Stimulated activated naive CD8-positive, alpha-beta T cell treated with anti-CD3 and anti-CD28 coated beads, Interleukin-15, amount 100 ng/mL, for 72 hours (primary cell): ENCODE data around the gene EHMT2.
"Not testable (repeated sequence)": the region's sequence is repeated elsewhere in the genome, so short reads cannot be mapped to it uniquely, and the experiment has no call there.

Experiments
- ATAC-seq: fragments of 150-1000 bp; cut with Tn5 transposase; 2 replicates; pipeline ENCODE4 v1.10.0; 2021; ENCODE audit warnings: mild to moderate bottlenecking, moderate library complexity
- DNase-seq, 2 donors: peaks; one replicate each; pipeline ENCODE4 v3.0.0; 2021 to 2022
- H3K27ac Mint-ChIP-seq, 2 donors: one replicate each; pipeline ENCODE4 v1.8.0; 2022; ENCODE audit warnings: mild to moderate bottlenecking in 2 of 2, mixed read lengths in 2 of 2, moderate library complexity in 2 of 2
- H3K27me3 Mint-ChIP-seq: one replicate; pipeline ENCODE4 v1.8.0; 2022; ENCODE audit warnings: mixed read lengths
- H3K4me1 Mint-ChIP-seq: one replicate; pipeline ENCODE4 v1.8.0; 2022; ENCODE audit warnings: mild to moderate bottlenecking, mixed read lengths
- H3K4me3 Mint-ChIP-seq, 2 donors: one replicate each; pipeline ENCODE4 v1.8.0; 2022; ENCODE audit warnings: mild to moderate bottlenecking in 2 of 2, mixed read lengths in 2 of 2, moderate library complexity in 1 of 2
- H3K9me3 Mint-ChIP-seq, 2 donors: one replicate each; pipeline ENCODE4 v1.8.0; 2022; ENCODE audit warnings: mixed read lengths in 2 of 2

The EHMT2 gene

DNA sequence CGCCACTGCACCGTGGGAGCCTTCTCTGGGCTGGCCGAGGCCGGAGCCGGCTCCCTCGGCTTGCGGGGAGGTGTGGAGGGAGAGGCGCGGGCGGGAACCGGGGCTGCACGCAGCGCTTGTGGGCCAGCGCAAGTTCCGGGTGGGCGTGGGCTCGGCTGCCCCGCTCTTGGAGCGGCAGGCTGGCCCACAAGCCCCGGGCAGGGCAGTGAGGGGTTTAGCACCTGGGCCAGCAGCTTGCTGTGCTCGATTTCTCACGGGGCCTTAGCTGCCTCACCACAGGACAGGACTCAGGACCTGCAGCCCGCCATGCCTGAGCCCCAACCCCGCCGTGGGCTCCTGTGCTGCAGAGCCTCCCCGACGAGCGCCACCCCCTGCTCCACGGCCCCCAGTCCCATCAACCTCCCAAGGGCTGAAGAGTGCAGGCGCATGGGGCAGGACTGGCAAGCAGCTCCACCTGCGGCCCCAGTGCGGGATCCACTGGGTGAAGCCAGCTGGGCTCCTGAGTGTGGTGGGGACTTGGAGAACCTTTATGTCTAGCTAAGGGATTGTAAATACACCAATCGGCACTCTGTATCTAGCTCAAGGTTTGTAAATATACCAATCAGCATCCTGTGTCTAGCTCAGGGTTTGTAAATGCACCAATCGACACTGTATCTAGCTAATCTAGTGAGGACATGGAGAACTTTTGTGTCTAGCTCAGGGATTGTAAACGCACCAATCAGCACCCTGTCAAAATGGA is 45.3 kb downstream of the EHMT2 start:
- not testable (repeated sequence) for H3K9me3 Mint-ChIP-seq, H3K4me3 Mint-ChIP-seq, ATAC-seq, H3K27ac Mint-ChIP-seq, H3K27me3 Mint-ChIP-seq, DNase-seq, H3K4me1 Mint-ChIP-seq

DNA sequence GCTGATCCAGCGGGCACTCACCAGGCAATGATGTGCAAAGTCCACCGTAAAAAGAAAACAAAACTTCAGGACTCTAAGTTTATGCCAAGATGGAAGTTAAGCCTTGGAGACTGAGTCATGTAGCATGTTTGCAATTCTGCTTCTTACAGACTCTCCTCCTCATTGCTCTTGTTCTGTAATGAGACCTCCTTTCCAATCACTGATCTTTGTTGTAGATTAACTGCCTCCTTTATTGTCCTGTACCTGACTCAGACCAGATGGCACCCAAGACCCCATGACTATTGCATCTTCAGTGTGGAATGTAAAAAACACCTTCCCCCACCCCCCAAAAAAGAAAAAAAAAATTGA is 46.0 kb downstream of the EHMT2 start:
- Mint-ChIP-seq H3K4me1 (no peaks in the 10 kb centered on the region), H3K27me3 (no peaks in the 10 kb centered on the region), H3K9me3 (no peaks in the 10 kb centered on the region), H3K4me3 (no peak overlapping the region), H3K27ac (no peak overlapping the region)
- DNase-seq = no peak
- no peak for ATAC-seq

DNA sequence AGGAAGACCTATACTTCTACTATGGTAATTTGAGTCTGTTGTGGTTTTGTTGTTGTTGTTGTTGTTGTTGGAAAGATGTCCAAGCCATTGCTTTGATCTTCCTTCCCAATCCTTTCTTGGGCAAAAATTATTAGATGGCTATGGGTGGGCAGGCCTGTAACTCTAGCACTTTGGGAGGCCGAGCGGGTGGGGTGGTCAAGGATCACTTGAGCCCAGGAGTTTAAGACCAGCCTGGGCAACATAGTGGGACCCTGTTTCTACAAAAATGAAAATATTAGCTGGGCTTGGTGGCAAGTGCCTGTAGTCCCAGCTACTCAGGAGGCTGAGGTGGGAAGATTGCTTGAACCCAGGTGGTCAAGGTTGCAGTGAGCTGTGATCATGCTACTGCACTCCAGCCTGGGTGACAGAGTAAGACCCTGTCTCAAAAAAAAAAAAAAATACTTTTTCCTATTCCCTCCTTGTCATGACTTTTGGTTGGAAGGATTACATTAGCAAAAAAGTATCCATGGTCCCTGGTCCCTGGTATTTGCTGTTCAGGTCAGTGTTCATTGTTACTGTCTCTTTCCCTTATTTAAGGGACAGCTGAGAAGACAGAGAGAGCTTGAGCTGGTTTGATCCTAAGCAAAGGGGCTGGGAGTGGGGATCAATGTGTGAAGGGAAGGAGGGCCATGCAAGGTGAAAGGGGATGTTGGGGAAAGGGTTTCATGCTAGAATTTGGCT is 46.6 kb downstream of the EHMT2 start:
- H3K27ac Mint-ChIP-seq = peak overlapping the region in 1 of 2 donors; percentile 30
- no peak overlapping the region for H3K4me3 Mint-ChIP-seq
- DNase-seq (no peak), ATAC-seq (no peak)
- H3K9me3 Mint-ChIP-seq = no peaks in the 10 kb centered on the region
- H3K4me1 Mint-ChIP-seq = no peaks in the 10 kb centered on the region
- H3K27me3 Mint-ChIP-seq = no peaks in the 10 kb centered on the region

DNA sequence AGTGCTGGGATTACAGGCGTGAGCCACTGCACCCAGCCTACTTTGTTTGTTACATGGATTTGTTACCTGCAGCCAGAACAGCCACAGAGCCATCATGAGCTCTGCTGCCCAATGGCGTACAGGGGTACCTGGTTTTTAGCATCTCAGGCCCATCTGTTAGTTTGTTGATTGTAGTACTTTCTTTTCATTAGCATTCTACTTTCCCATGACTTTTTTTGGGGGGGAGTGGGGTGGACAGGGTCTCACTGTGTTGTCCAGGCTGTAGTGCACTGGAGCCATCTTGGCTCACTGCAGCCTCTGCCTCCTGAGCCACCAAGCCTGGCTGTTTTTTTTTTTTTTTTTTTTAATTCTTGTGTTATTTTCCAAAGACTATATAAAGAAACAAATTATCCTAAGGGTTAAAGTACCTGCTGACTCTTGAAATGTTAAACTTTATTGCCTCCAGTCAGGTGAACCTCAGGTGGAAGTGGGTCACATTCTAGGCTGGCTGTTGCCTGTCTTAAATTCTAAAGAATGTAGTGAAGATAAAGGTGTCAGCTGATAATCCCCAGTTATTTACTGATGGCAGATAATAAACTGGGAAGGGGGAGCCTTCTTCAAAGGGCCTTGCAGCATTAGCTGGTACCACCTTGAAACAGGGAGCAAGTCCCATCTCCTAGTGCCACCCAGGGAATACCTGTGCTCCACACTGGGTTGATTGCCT is 50.1 kb downstream of the EHMT2 start:
- DNase-seq = no peak
- Mint-ChIP-seq H3K27ac (peak overlapping the region in 1 of 2 donors; percentile 19), H3K4me1 (no peaks in the 10 kb centered on the region), H3K9me3 (no peaks in the 10 kb centered on the region), H3K4me3 (no peak overlapping the region), H3K27me3 (no peaks in the 10 kb centered on the region)
- ATAC-seq = no peak

DNA sequence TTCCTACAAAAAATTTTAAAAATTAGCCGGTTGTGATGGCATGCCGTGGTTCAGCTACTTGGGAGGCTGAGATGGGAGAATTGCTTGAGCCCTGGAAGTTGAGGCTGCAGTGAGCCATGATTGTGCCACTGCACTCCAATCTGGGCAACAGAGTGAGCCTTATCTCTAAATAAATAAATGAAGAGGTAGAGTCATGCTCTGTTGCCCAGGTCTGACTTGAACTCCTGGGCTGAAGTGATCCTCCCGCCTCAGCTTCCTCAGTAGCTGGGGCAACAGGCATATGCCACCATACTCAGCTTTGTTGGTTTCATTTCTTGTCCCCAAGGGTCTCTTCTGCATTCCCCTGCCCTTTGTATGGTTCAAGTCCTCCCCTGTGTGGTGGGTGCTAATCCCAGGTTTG is 53.0 kb downstream of the EHMT2 start:
- Mint-ChIP-seq H3K27ac (no peak overlapping the region), H3K4me1 (peaks cover 8% of the 10 kb centered on the region), H3K27me3 (no peaks in the 10 kb centered on the region), H3K9me3 (no peaks in the 10 kb centered on the region), H3K4me3 (no peak overlapping the region)
- ATAC-seq = no peak
- no peak for DNase-seq

DNA sequence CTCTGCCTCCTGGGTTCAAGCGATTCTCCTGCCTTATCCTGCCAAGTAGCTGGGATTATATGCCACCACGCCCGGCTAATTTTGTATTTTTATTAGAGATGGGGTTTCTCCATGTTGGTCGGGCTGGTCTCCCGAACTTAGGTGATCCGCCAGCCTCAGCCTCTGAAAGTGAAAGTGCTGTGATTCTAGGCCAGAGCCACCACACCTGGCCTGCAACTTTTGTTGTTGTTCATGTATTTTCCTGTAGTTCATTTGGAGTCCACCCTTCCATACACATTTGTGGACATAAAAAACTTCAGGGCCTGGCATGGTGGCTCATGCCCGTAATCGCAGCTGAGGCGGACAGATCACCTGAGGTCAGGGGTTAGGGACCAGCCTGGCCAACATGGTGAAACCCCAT is 55.4 kb downstream of the EHMT2 start:
- ATAC-seq (no peak), DNase-seq (no peak)
- Mint-ChIP-seq H3K27me3 (no peaks in the 10 kb centered on the region), H3K4me1 (peaks cover 29% of the 10 kb centered on the region), H3K9me3 (no peaks in the 10 kb centered on the region), H3K4me3 (no peak overlapping the region), H3K27ac (peak overlapping the region in 1 of 2 donors; percentile 42)

DNA sequence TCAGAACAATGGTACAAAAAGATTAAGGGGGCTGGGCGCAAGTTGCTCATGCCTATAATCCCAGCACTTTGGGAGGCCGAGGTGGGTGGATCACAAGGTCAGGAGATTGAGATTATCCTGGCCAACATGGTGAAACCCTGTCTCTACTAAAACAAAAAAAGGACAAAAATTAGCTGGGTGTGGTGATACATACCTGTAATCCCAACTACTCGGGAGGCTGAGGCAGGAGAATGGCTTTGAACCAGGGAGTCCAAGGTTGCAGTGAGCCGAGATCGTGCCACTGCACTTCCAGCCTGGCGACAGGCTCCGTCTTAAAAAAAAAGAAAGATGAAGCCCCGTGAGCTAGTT is 57.7 kb downstream of the EHMT2 start:
- not testable (repeated sequence) for ATAC-seq, DNase-seq, H3K9me3 Mint-ChIP-seq, H3K27me3 Mint-ChIP-seq, H3K27ac Mint-ChIP-seq
- H3K4me1 Mint-ChIP-seq = peaks cover 42% of the 10 kb centered on the region
- H3K4me3 Mint-ChIP-seq = peak overlapping the region in 1 of 2 donors; percentile 29

DNA sequence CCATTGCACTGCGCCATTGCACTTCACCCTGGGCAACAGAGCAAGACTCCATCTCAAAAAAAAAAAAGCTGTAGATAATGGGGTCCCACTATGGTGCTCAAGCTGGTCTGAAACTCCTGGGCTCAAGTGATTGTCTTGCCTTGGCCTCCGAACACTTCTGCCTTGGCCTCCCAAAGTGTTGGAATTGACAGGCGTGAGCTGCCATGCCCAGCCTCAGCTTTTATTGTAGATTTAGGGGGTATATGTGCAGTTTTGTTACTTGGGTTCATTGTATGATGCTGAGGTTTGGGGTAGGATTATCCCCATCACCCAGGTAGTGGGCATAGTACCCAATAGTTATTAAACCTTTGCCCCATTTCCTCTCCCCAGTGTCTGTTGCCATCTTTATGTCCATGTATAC is 58.5 kb downstream of the EHMT2 start:
- H3K4me1 Mint-ChIP-seq = peaks cover 47% of the 10 kb centered on the region
- no peaks in the 10 kb centered on the region for H3K27me3 Mint-ChIP-seq
- ATAC-seq (no peak), DNase-seq (no peak)
- H3K9me3 Mint-ChIP-seq = no peaks in the 10 kb centered on the region
- peak overlapping the region; percentile 26 to 29 for H3K4me3 Mint-ChIP-seq
- H3K27ac Mint-ChIP-seq = no peak overlapping the region

DNA sequence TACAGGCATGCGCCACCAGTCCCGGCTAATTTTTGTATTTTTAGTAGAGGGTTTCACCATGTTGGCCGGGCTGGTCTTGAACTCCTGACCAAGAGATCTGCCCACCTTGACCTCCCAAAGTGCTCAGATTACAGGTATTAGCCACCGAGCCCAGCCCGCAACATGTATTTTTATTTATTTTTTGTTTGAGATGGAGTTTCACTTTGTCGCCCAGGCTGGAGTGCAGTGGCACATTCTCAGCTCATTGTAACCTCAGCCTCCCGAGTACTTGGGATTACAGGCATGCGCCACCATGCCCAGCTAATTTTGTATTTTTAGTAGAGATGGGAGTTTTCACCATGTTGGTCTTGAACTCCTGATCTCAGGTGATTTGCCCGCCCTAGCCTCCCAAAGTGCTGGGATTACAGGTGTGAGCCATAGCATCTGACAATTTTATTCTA is 59.4 kb downstream of the EHMT2 start:
- H3K9me3 Mint-ChIP-seq, ATAC-seq, DNase-seq, H3K27me3 Mint-ChIP-seq: not testable (repeated sequence)
- H3K4me1 Mint-ChIP-seq = peaks cover 54% of the 10 kb centered on the region
- H3K27ac Mint-ChIP-seq = peak overlapping the region in 1 of 2 donors; percentile 100
- H3K4me3 Mint-ChIP-seq = peak overlapping the region; percentile 93 to 100

DNA sequence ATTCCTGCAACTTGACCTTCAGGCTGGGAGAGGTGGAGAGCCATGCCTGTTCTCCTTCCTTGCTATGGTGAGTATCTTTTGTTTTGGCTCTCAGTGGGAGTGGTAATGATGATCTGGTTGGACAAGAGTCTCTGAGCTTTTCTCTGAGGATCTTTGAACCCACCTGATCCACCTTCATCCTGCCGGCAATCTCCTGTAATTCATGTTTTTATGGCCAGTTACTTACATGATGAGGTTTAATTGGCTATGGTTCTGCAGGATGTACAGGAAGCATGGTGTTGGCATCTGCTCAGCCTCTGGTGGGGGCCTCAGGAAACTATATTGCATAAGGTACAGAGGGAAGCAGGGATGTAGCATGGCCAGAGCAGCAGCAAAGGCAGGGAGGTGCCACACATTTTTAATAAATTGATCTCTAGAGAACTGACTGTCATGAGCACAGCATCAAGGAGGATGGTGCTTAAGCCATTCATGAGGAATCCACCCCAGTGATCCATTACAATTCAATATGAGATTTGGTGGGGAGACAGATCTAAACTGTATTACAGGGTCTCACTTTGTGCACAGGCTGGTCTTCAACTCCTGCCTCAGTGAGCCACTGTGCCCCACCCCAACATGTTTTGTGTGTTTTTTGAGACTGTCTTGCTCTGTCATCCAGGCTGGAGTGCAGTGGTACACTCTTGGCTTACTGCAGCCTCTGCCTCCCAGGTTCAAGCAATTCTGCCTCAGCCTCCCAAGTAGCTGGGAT is 60.0 kb downstream of the EHMT2 start:
- Mint-ChIP-seq H3K4me3 (peak overlapping the region; percentile 93 to 100), H3K27me3 (no peaks in the 10 kb centered on the region), H3K4me1 (peaks cover 54% of the 10 kb centered on the region), H3K9me3 (no peaks in the 10 kb centered on the region), H3K27ac (peak overlapping the region; percentile 98 to 100)
- no peak for DNase-seq
- no peak for ATAC-seq

DNA sequence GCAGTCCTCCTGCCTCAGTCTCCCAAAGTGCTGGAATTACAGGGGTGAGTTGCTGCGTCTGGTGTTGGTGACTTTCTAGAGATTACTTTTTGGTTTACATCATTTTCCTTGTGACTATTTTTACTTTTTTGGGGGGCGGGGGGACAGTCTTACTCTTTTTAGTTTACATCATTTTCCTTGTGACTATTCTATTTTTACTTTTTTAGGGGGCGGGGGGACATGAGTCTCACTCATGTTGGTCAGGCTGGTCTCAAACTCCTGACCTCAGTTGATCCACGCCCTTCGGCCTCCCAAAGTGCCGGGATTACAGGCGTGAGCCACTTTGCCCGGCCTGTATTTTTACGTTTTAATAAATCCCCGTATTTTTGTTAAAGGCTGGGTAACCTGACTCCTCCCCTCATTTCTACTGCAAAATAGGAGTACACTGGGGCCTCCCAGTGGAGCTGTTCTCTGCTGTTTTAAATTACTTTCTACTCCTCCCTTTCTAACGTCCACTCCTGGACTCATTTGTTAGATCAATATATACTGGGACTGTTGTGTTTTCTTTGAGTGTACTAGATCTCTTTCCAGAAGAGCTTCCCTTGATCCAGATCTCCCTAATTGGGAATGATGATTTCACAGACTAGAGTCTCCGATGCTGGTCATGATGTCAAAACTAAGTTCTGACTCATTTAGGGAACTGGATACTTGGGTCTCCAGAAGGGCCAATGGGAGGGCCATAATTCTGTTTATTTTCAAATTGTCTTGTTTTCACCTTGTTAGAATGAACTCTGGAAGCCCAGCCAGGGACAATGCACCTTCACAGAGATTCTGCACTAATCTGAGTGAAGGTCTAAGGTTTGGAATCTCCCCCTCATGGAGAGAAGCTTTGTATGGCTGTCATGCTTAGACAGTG is 60.8 kb downstream of the EHMT2 start:
- H3K27me3 Mint-ChIP-seq = no peaks in the 10 kb centered on the region
- peak overlapping the region; percentile 98 to 100 for H3K27ac Mint-ChIP-seq
- DNase-seq (no peak), ATAC-seq (no peak)
- H3K4me1 Mint-ChIP-seq = peaks cover 54% of the 10 kb centered on the region
- H3K4me3 Mint-ChIP-seq = peak overlapping the region; percentile 93 to 100
- H3K9me3 Mint-ChIP-seq = no peaks in the 10 kb centered on the region

DNA sequence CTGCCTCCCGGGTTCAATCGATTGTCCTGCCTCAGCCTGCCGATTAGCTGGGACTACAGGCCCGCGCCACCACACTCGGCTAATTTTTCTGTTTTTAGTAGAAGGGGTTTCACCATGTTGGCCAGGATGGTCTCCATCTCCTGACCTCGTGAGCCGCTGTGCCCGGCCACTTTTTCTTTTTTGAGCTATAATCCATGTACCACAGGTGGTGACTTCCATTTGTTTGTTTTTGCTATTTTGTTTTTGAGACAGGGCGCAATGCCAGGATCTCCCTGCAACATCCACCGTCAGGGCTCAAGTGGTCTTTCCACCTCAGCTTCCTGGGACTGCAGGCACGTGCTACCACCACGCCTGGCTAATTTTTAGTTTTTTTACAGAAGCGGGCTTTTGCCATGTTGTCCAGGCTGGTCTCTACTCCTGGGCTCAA is 61.4 kb downstream of the EHMT2 start:
- Mint-ChIP-seq H3K9me3 (no peaks in the 10 kb centered on the region), H3K4me3 (peak overlapping the region; percentile 93 to 100), H3K27me3 (no peaks in the 10 kb centered on the region), H3K27ac (peak overlapping the region; percentile 98 to 100), H3K4me1 (peaks cover 49% of the 10 kb centered on the region)
- ATAC-seq = no peak
- no peak for DNase-seq

DNA sequence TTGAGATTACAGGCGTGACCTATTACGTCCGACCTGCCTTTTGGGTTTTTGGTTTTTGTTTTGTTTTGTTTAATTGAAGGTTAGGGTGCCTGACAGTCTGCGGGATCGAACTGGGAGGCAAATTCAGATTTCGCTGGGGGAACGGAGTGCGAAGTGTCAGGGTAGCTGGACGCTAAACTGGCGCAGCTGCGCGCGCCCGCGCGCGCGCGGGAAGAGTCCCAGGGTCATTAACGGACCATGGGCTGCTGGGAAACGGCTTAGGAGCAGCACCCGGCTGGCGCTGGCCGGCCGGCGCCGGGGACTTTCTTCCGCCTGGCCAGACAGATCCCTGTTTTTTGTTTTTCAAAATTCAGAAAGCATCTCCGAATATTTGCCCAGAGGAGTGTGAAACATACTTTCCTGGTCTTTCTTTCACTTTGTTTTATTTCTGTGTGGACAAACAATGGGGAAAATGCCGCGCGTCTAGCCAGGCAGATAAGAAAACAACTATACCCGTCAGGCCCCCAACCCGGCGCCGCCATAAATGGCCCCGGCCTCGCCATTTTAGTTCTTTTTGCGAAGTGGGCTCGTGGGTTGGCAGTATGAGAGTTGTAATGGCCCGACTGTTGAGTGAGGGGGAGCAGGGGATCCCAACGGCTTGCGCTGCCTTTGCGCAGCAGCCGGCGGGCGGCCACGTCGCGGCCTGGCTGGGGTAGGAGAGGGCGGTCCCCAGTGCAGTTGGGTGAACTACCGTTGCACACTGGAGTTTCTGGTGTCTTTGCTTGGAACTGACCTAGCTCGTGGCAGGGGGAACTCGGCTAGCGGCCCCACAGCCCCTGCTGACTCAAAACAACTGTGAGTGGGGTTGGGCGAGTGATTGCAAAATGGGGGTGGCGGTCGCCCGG is 62.9 kb downstream of the EHMT2 start:
- Mint-ChIP-seq H3K4me3 (peak overlapping the region; percentile 93 to 100), H3K27ac (peak overlapping the region; percentile 98 to 100), H3K4me1 (peaks cover 54% of the 10 kb centered on the region), H3K27me3 (no peaks in the 10 kb centered on the region), H3K9me3 (no peaks in the 10 kb centered on the region)
- peak; percentile 83 to 85 for DNase-seq
- ATAC-seq = peak; percentile 75
